UCSD-AML1 (cell line): ENCODE data around the gene NAGA.

Source experiments
- DNase-seq: peaks from one replicate; lab custom pipeline; 2025; ENCODE audit not compliant: unreplicated experiment; lab: John Stamatoyannopoulos, UW

The NAGA gene

GRCh38 chr22:42050641-42051180 is 19.9 kb downstream of the NAGA start:
- no peak for DNase-seq

GRCh38 chr22:42041784-42042183 is 28.8 kb downstream of the NAGA start:
- DNase-seq: no peak

GRCh38 chr22:42039271-42039670 is 31.3 kb downstream of the NAGA start:
- DNase-seq: no peak

GRCh38 chr22:42035256-42035655 is 35.4 kb downstream of the NAGA start:
- no peak for DNase-seq

GRCh38 chr22:42033263-42034181 is 37.1 kb downstream of the NAGA start:
- DNase-seq: no peak

GRCh38 chr22:42026705-42027104 is 43.9 kb downstream of the NAGA start:
- DNase-seq: no peak

GRCh38 chr22:42025421-42025820 is 45.2 kb downstream of the NAGA start:
- DNase-seq: no peak

GRCh38 chr22:42022162-42022847 is 48.3 kb downstream of the NAGA start:
- DNase-seq: no peak

GRCh38 chr22:42021571-42021970 is 49.0 kb downstream of the NAGA start:
- DNase-seq: no peak

- DNase-seq: no peak
These were observed 52.4 kb downstream of the NAGA start for GRCh38 chr22:42018224-42018623.

GRCh38 chr22:42016111-42016510 is 54.5 kb downstream of the NAGA start:
- no peak for DNase-seq

GRCh38 chr22:42013385-42013784 is 57.2 kb downstream of the NAGA start:
- DNase-seq: no peak

GRCh38 chr22:42010778-42011177 is 59.8 kb downstream of the NAGA start:
- no peak for DNase-seq
